ENCODE data around the gene MUC2. TPM values are rescaled to one million over a fixed set of nuclear protein-coding genes. Genes with fewer than 3 reads are reported as not detected.

The MUC2 gene
- total and polyA plus RNA-seq, 10 of the 15 experiments (the other 5 are each of a cell fraction or from before 2014, with no cell fraction given): 0.23 TPM; not detected in 9

GRCh38 chr11:1041149-1041467 is 33.6 kb upstream of the MUC2 start (continued):
- no peak for TF ChIP-seq ZSCAN29 (IDR thresholded peaks at IDR 0.05)
- no peak for TF ChIP-seq HDAC6 (IDR thresholded peaks at IDR 0.05; ENCODE audit: unreplicated experiment)
- no peak for TF ChIP-seq MEF2A (IDR thresholded peaks at IDR 0.05; ENCODE audit: insufficient read depth, low read depth, low read length)

- Histone ChIP-seq H4K20me1 (ENCODE audit: control insufficient read depth, insufficient read depth) (no peaks in the 10 kb centered on the region), H3K27ac (ENCODE audit: control insufficient read depth, insufficient read depth) (no peak overlapping the region), H3K36me3 (ENCODE audit: control insufficient read depth in 2 of 2, insufficient read depth in 2 of 2, low read length in 1 of 2) (no peaks in the 10 kb centered on the region), H3K9me3 (replicated peaks; ENCODE audit: control insufficient read depth, insufficient read depth, low read length) (no peaks in the 10 kb centered on the region), H3K4me2 (ENCODE audit: control insufficient read depth, insufficient read depth) (no peak overlapping the region), H2AFZ (ENCODE audit: control insufficient read depth, low read depth, low read length) (no peak overlapping the region), H3K4me3 (no peak overlapping the region), H3K9ac (ENCODE audit: control insufficient read depth, insufficient read depth, low read length) (no peak overlapping the region), H3K27me3 (replicated peaks in 1 of 2; ENCODE audit: control insufficient read depth in 2 of 2, insufficient read depth in 2 of 2, low read length in 1 of 2) (no peaks in the 10 kb centered on the region), H3K4me1 (ENCODE audit: control insufficient read depth, insufficient read depth, low read length) (no peaks in the 10 kb centered on the region), H3K79me2 (ENCODE audit: control insufficient read depth, insufficient read depth, low read length) (no peaks in the 10 kb centered on the region)
- ChIA-PET POLR2A (no interaction called here), SMC1A (ENCODE audit: uncharacterized antibody, unreplicated experiment) (no interaction called here), RAD21 (ENCODE audit: unreplicated experiment) (interaction anchor here (0.6 kb wide), 1 partner anchor 114 kb away, joined by 3 read pairs; no protein-coding TSS in a partner anchor), CTCF (no interaction called here)
- BruUV-seq (replicated peaks): no TSS peak
- 53% methylated on average over 9 of the region's 9 CpGs for WGBS (ENCODE audit: insufficient coverage, insufficient replicate concordance, low lambda C conversion rate, missing lambda C conversion rate)
- DNase-seq (ENCODE audit: low read depth, low spot score) (no peak), FAIRE-seq (no peak), ATAC-seq (no peak)
- intact Hi-C loops (cut with micrococcal nuclease; ENCODE audit: unreplicated experiment) (no loop called here), in situ Hi-C loops (cut with MboI) (no loop called here)
- TF ChIP-seq PAX5 (IDR thresholded peaks at IDR 0.05; ENCODE audit: borderline replicate concordance, low read depth, low read length): no peak
- no peak for TF ChIP-seq POLR2AphosphoS2 (IDR thresholded peaks at IDR 0.05; ENCODE audit: low read depth, low read length)
- TF ChIP-seq RFX5 (IDR thresholded peaks at IDR 0.05; ENCODE audit: low read depth, low read length): no peak
- no peak for TF ChIP-seq LARP7 (IDR thresholded peaks at IDR 0.05)
- TF ChIP-seq, protein P1, sequence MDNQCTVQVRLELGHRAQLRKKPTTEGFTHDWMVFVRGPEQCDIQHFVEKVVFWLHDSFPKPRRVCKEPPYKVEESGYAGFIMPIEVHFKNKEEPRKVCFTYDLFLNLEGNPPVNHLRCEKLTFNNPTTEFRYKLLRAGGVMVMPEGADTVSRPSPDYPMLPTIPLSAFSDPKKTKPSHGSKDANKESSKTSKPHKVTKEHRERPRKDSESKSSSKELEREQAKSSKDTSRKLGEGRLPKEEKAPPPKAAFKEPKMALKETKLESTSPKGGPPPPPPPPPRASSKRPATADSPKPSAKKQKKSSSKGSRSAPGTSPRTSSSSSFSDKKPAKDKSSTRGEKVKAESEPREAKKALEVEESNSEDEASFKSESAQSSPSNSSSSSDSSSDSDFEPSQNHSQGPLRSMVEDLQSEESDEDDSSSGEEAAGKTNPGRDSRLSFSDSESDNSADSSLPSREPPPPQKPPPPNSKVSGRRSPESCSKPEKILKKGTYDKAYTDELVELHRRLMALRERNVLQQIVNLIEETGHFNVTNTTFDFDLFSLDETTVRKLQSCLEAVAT (IDR thresholded peaks at IDR 0.05): no peak
- no peak for TF ChIP-seq STAT1 (conservative IDR thresholded peaks at IDR 0.05)
- TF ChIP-seq PAX8 (IDR thresholded peaks at IDR 0.05): no peak
- TF ChIP-seq, protein P2, sequence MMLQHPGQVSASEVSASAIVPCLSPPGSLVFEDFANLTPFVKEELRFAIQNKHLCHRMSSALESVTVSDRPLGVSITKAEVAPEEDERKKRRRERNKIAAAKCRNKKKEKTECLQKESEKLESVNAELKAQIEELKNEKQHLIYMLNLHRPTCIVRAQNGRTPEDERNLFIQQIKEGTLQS (IDR thresholded peaks at IDR 0.05; ENCODE audit: borderline replicate concordance, extremely low read depth, low read depth, low read length): no peak
- TF ChIP-seq MXI1 (IDR thresholded peaks at IDR 0.05; ENCODE audit: low read depth, low read length): no peak
- TF ChIP-seq IKZF1 (conservative IDR thresholded peaks at IDR 0.05): no peak
Measured at GRCh38 chr11:1041471-1041870, 33.2 kb upstream of the MUC2 start.
